HepG2 (cell line): ENCODE results near the gene SIN3A. TPM values are rescaled to one million over a fixed set of nuclear protein-coding genes. Genes with fewer than 3 reads are reported as not detected.
"Not testable (repeated sequence)": the region's sequence is repeated elsewhere in the genome, so short reads cannot be mapped to it uniquely, and the experiment has no call there.

Experiments
- ATAC-seq: fragments of 200-7000 bp; cut with Tn5 transposase; 3 replicates; pipeline ENCODE4 v1.9.1; 2020; ENCODE audit warnings: mild to moderate bottlenecking, moderate library complexity
- BruUV-seq: library from RNA; stranded (reverse); fragments of 400-500 nt; replicated peaks from 2 replicates; lab custom pipeline; 2021; lab: Mats Ljungman, UMichigan
- CTCF ChIA-PET: fragments of 300-600 bp; formaldehyde crosslinking; extraction: SDS; loops from one replicate; lab custom pipeline; 2021; ENCODE audit warnings: low total read pairs, inconsistent platforms, low intra/inter-chr PET ratio; lab: Yijun Ruan, JAX
- POLR2A ChIA-PET: fragments of 350-600 bp; sonication (Branson Sonifier 250); formaldehyde crosslinking; loops from one replicate; lab custom pipeline; 2020; ENCODE audit warnings: antibody characterized with exemption, inconsistent platforms; lab: Yijun Ruan, JAX
- DNase-seq: peaks from one replicate; pipeline ENCODE4 v3.0.0-alpha.2; 2015; ENCODE audit warnings: low spot score
- FAIRE-seq: peaks from 3 replicates; lab custom pipeline; 2011; peaks lifted over from hg19 to GRCh38; lab: Jason Lieb, UNC
- H2AFZ ChIP-seq: one replicate; pipeline ENCODE4 v1.6.1; 2011; ENCODE audit warnings: low read length, inconsistent platforms
- H3K27ac ChIP-seq: fragments of 300-600 bp; 3 replicates; pipeline ENCODE4 v1.8.0; 2011; ENCODE audit warnings: mixed run types, mild to moderate bottlenecking, mixed read lengths, low read length, inconsistent platforms; ENCODE audit not compliant: insufficient read depth; ENCODE audit errors: extremely low read length
- H3K27me3 ChIP-seq, 2 experiments: fragments of 200-600 bp in 1 of 2; 2 replicates in 1 of 2; 3 replicates in 1 of 2; pipeline versions ENCODE4 v1.6.0 to v1.8.0; 2011; ENCODE audit warnings: low read length in 2 of 2, mild to moderate bottlenecking in 2 of 2, moderate library complexity in 2 of 2, inconsistent platforms in 1 of 2; ENCODE audit not compliant: insufficient read depth in 2 of 2, control insufficient read depth in 1 of 2
- H3K36me3 ChIP-seq, 2 experiments: fragments of 200-600 bp in 1 of 2; replicated peaks in 1 of 2; 2 replicates in 1 of 2; 3 replicates in 1 of 2; pipeline versions ENCODE4 v1.5.1 to v1.8.0; 2011; ENCODE audit warnings: low read length in 2 of 2, inconsistent platforms in 1 of 2; ENCODE audit not compliant: insufficient read depth in 2 of 2, control insufficient read depth in 1 of 2
- H3K4me1 ChIP-seq: 2 replicates; pipeline ENCODE4 v1.5.1; 2012; ENCODE audit warnings: low read length, inconsistent platforms; ENCODE audit not compliant: insufficient read depth
- H3K4me2 ChIP-seq: 2 replicates; pipeline ENCODE4 v1.6.0; 2011; ENCODE audit warnings: low read depth, low read length, inconsistent platforms
- H3K4me3 ChIP-seq, 3 experiments: fragments of 200-600 bp in 1 of 3; sonication (generic), shearing (Covaris generic) in 1 of 3; replicated peaks in 1 of 3; 2 replicates each; pipeline ENCODE4 v1.5.1; 2011 to 2016; ENCODE audit warnings: low read length in 3 of 3, inconsistent platforms in 2 of 3, low read depth in 2 of 3, mild to moderate bottlenecking in 2 of 3, control low read depth in 1 of 3, mixed read lengths in 1 of 3; ENCODE audit not compliant: insufficient read depth in 1 of 3
- H3K79me2 ChIP-seq: one replicate; pipeline ENCODE4 v1.6.1; 2011; ENCODE audit warnings: low read length, inconsistent platforms; ENCODE audit not compliant: insufficient read depth
- H3K9ac ChIP-seq: 2 replicates; pipeline ENCODE4 v1.6.0; 2011; ENCODE audit warnings: mild to moderate bottlenecking, low read depth, low read length, inconsistent platforms; ENCODE audit not compliant: insufficient read depth
- H3K9me3 ChIP-seq: 2 replicates; pipeline ENCODE4 v1.5.1; 2012; ENCODE audit warnings: mild to moderate bottlenecking, low read length
- H4K20me1 ChIP-seq: 2 replicates; pipeline ENCODE4 v1.6.0; 2011; ENCODE audit warnings: inconsistent platforms, mild to moderate bottlenecking, low read length, moderate library complexity; ENCODE audit not compliant: insufficient read depth
- PPARG ChIP-seq: conservative IDR thresholded peaks from 2 replicates; pipeline ENCODE4 v1.6.1; 2016; ENCODE audit warnings: missing biosample characterization, missing genetic modification reagents
- ZKSCAN1 ChIP-seq: fragments of 150-350 bp; IDR thresholded peaks from 2 replicates; pipeline ENCODE4 v1.6.1; 2014; ENCODE audit warnings: low read length
- ZNF282 ChIP-seq: fragments of 450-650 bp; IDR thresholded peaks from 2 replicates; pipeline ENCODE4 v1.6.1; 2018; ENCODE audit not compliant: partially characterized antibody
- ZNF296 ChIP-seq: sonication (generic); formaldehyde crosslinking; conservative IDR thresholded peaks from 2 replicates; pipeline ENCODE4 v1.5.0; 2020; ENCODE audit warnings: mild to moderate bottlenecking, missing genetic modification reagents
- ZNF331 ChIP-seq: sonication (generic); formaldehyde crosslinking; IDR thresholded peaks from 2 replicates; pipeline ENCODE4 v1.4.0; 2020; ENCODE audit warnings: missing genetic modification reagents
- ZNF766 ChIP-seq: sonication (generic); formaldehyde crosslinking; IDR thresholded peaks from 2 replicates; pipeline ENCODE4 v1.5.0; 2020; ENCODE audit warnings: missing genetic modification reagents, borderline replicate concordance
- WGBS: methylation state at CpG from one replicate; pipeline ENCODE4 v1.1.6; 2017; ENCODE audit warnings: low lambda C conversion rate; 5-methylcytosine and 5-hydroxymethylcytosine counted together
- in situ Hi-C: cut with HindIII; loops from 2 replicates; pipeline ENCODE4 v1.10.0; 2017; ENCODE audit warnings: low pct_unique_long_range_greater_than_20kb; ENCODE audit not compliant: extremely low pct_ligation_motif_present
- intact Hi-C: fragments of 100-400 bp; cut with micrococcal nuclease; formaldehyde crosslinking; loops from one replicate; pipeline ENCODE4 v1.10.0; 2022; ENCODE audit not compliant: unreplicated experiment
- polyA plus RNA-seq, 8 experiments: library from polyadenylated mRNA; depleted of rRNA in 3 of 8; stranded (reverse) in 7 of 8; unstranded in 1 of 8; fragments of >200 nt; fragmentation: Illumina TruSeq in 4 of 8; extraction: Trizol in 4 of 8; gene quantifications; 2 replicates each; pipeline versions ENCODE4 v1.2.1 to v1.2.3, GENCODE V29; 2011 to 2016; ENCODE audit warnings: low read depth in 4 of 8, missing spikeins in 1 of 8, mixed read lengths in 1 of 8; ENCODE audit not compliant: insufficient read depth in 1 of 8
- total RNA-seq, 5 experiments: library from RNA; depleted of rRNA; stranded (reverse); fragments of >200 nt; fragmentation: Illumina TruSeq; extraction: Trizol; gene quantifications; 2 replicates each; pipeline ENCODE4 v1.2.3, GENCODE V29; 2016; ENCODE audit warnings: low read depth in 1 of 5
- TF ChIP-seq, protein P1 (sequence below): sonication (generic); formaldehyde crosslinking; IDR thresholded peaks from 2 replicates; pipeline ENCODE4 v1.4.0; 2020; ENCODE audit warnings: missing genetic modification reagents

Gene SIN3A
- total and polyA plus RNA-seq, 2 of the 13 experiments (the other 11 are each of a cell fraction or from before 2014, with no cell fraction given): 16.1 to 28.1 TPM

DNA sequence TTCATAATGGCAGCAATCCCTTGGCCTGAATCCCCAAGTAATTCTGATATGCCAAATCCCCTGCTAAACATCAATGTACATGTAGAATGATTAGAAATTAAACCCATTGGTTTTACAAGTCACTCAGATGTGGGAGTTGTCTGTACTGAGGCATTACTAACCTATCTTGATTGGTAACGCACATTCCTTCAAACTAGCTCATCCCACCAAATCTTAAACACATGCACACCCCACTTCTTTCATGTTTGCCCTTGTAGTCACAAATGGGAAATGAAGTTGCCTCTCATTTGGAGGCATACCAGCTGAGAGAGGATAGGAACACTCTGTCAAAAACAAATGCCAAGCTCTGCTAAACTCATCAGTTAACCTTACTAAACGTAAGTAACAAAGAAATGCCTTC is 54.0 kb downstream of the SIN3A start (continued):
- TF ChIP-seq ZNF282 (no peak), PPARG (no peak), ZNF766 (CRISPR knock-in tag) (no peak)

DNA sequence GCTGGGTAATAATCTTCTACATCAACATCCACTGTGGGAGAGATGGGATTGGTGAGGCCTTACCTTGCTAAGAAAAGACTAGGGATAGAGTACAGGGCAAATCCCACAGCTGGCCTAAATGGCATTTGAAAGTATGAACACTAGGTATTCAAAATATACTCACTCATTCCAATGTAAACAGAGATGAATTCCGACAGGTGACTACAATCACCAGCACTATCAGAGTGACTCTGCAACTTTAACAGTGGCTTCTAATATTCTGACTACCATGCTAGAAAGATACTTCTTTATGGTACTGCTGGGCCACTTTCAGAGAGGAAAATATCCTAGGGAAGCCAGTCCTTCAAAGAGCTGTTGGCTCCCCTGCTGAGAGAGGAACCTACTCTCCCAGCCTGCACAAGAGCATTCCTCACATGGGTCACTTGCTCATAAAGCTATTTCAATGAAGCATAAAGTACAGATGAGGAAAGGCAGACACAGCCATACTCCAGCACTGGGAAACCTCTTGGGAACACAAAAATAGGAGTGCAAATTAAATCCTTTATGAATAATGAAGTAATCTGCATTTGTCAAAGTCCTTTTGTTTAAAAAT is 61.6 kb downstream of the SIN3A start:
- Histone ChIP-seq H3K27me3 (no peaks in the 10 kb centered on the region), H3K4me1 (no peaks in the 10 kb centered on the region), H3K4me2 (no peak overlapping the region), H2AFZ (no peak overlapping the region), H3K9ac (no peak overlapping the region), H3K79me2 (no peaks in the 10 kb centered on the region), H4K20me1 (no peaks in the 10 kb centered on the region), H3K4me3 (no peak overlapping the region), H3K36me3 (peaks cover 29 to 88% of the 10 kb centered on the region in 2 experiments), H3K27ac (no peak overlapping the region), H3K9me3 (no peaks in the 10 kb centered on the region)
- BruUV-seq: no TSS peak
- TF ChIP-seq, protein P1, sequence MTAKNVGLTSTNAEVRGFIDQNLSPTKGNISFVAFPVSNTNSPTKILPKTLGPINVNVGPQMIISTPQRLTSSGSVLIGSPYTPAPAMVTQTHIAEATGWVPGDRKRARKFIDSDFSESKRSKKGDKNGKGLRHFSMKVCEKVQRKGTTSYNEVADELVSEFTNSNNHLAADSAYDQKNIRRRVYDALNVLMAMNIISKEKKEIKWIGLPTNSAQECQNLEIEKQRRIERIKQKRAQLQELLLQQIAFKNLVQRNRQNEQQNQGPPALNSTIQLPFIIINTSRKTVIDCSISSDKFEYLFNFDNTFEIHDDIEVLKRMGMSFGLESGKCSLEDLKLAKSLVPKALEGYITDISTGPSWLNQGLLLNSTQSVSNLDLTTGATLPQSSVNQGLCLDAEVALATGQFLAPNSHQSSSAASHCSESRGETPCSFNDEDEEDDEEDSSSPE (CRISPR knock-in tag): no peak
- no peak for TF ChIP-seq ZNF296 (CRISPR knock-in tag)
- no peak for TF ChIP-seq ZKSCAN1
- TF ChIP-seq ZNF331 (CRISPR knock-in tag): no peak
- FAIRE-seq (no peak), DNase-seq (no peak), ATAC-seq (no peak)
- intact Hi-C loops (no loop called here), in situ Hi-C loops (no loop called here)
- CTCF ChIA-PET: no interaction called here
- 100% methylated on average over 1 of the region's 1 CpG for WGBS
- POLR2A ChIA-PET: interaction anchor here (2.2 kb wide), 1 partner anchor 21 kb away, joined by 7 read pairs; the partner anchor contains the start of gene MAN2C1

DNA sequence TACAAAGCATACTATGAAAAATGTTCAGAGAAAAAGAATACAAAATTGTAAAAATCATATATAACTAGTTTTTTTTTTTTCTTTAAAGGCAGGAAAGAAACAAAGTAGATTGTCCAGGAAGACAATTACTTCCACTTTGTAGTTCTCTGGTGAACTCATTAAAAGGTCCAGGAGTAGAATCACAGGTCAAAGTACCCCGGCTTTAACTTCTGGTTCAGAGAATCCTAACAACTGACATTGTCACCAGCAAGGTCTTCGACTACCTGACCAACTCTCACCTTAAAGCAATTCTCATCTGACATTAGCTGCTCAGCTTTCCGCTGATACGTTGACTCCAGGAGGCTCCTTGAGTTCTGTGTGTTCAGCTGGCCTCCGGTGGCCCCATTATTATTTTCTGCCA is 67.5 kb downstream of the SIN3A start:
- ATAC-seq, H3K4me3 ChIP-seq, CTCF ChIA-PET, BruUV-seq, H3K27me3 ChIP-seq, in situ Hi-C loops, H3K27ac ChIP-seq, H3K79me2 ChIP-seq, intact Hi-C loops, DNase-seq, H3K4me2 ChIP-seq, H4K20me1 ChIP-seq, H2AFZ ChIP-seq, H3K9ac ChIP-seq, H3K4me1 ChIP-seq, POLR2A ChIA-PET, H3K9me3 ChIP-seq, FAIRE-seq: not testable (repeated sequence)
- peaks cover 18 to 68% of the 10 kb centered on the region in 2 experiments for H3K36me3 ChIP-seq
- 70% methylated on average over 5 of the region's 5 CpGs for WGBS
